Measurements from ENCODE around the gene SHB.

SHB gene

GRCh38 chr9:38010918-38011704 lies 57.9 kb downstream of the SHB start:
- no peak for TF ChIP-seq SIN3A (IDR thresholded peaks at IDR 0.05; ENCODE audit: borderline replicate concordance, insufficient read depth, low read length)
- no peak for TF ChIP-seq FOXP2 (optimal IDR thresholded peaks at IDR 0.05; ENCODE audit: borderline replicate concordance, extremely low read depth, extremely low read length, insufficient read depth)
- no peak for TF ChIP-seq REST (IDR thresholded peaks at IDR 0.05; ENCODE audit: insufficient read depth in 1 of 2, low read depth in 2 of 2, low read length in 2 of 2)
- no peak for TF ChIP-seq TAF1 (IDR thresholded peaks at IDR 0.05; ENCODE audit: borderline replicate concordance, insufficient read depth, low read length)

GRCh38 chr9:38009990-38010389 lies 59.0 kb downstream of the SHB start:
- TF ChIP-seq SIN3A (IDR thresholded peaks at IDR 0.05; ENCODE audit: borderline replicate concordance, insufficient read depth, low read length) = no peak
- TF ChIP-seq POLR2AphosphoS5 (IDR thresholded peaks at IDR 0.05; ENCODE audit: low read depth, low read length) = no peak
- TF ChIP-seq TAF1 (IDR thresholded peaks at IDR 0.05; ENCODE audit: borderline replicate concordance, insufficient read depth, low read length) = no peak
- TF ChIP-seq FOXP2 (optimal IDR thresholded peaks at IDR 0.05; ENCODE audit: borderline replicate concordance, extremely low read depth, extremely low read length, insufficient read depth) = no peak
- TF ChIP-seq REST (IDR thresholded peaks at IDR 0.05; ENCODE audit: insufficient read depth in 1 of 2, low read depth in 2 of 2, low read length in 2 of 2) = no peak

GRCh38 chr9:38009035-38009501 lies 60.0 kb downstream of the SHB start:
- TF ChIP-seq REST (IDR thresholded peaks at IDR 0.05; ENCODE audit: insufficient read depth in 1 of 2, low read depth in 2 of 2, low read length in 2 of 2) = no peak
- no peak for TF ChIP-seq POLR2AphosphoS5 (IDR thresholded peaks at IDR 0.05; ENCODE audit: low read depth, low read length)
- TF ChIP-seq FOXP2 (optimal IDR thresholded peaks at IDR 0.05; ENCODE audit: borderline replicate concordance, extremely low read depth, extremely low read length, insufficient read depth) = no peak
- TF ChIP-seq SIN3A (IDR thresholded peaks at IDR 0.05; ENCODE audit: borderline replicate concordance, insufficient read depth, low read length) = no peak
- TF ChIP-seq TAF1 (IDR thresholded peaks at IDR 0.05; ENCODE audit: borderline replicate concordance, insufficient read depth, low read length) = no peak

- TF ChIP-seq REST (IDR thresholded peaks at IDR 0.05; ENCODE audit: insufficient read depth in 1 of 2, low read depth in 2 of 2, low read length in 2 of 2) (no peak), TAF1 (IDR thresholded peaks at IDR 0.05; ENCODE audit: borderline replicate concordance, insufficient read depth, low read length) (no peak)
Measured at GRCh38 chr9:38008168-38009034, 60.6 kb downstream of the SHB start.
